Measurements from ENCODE around the gene C2CD3.

C2CD3 gene

GRCh38 chr11:74043450-74043849 is 127.4 kb downstream of the C2CD3 start:
- DNase-seq = no peak
- no peak overlapping the region for H3K4me3 ChIP-seq (ENCODE audit: low read depth, low read length)
- H2AK5ac ChIP-seq (ENCODE audit: low read length) = no peak overlapping the region
- no peak overlapping the region for H3K4ac ChIP-seq (ENCODE audit: low read depth, low read length)
- H4K91ac ChIP-seq (ENCODE audit: low read depth, low read length) = no peak overlapping the region
- H3K36me3 ChIP-seq (ENCODE audit: control insufficient read depth in 1 of 2, insufficient read depth in 2 of 2, low read length in 2 of 2) = peaks cover 7% of the 10 kb centered on the region in 2 experiments
- no peak overlapping the region for H3K9ac ChIP-seq (ENCODE audit: low read length)
- no CpG with 5 or more reads among the region's 1 CpG for WGBS (ENCODE audit: extremely low coverage, insufficient coverage, insufficient read length)
- no peaks in the 10 kb centered on the region for H3K9me3 ChIP-seq (ENCODE audit: insufficient read depth, low read depth, low read length)
- no peak overlapping the region for H3K18ac ChIP-seq (ENCODE audit: low read length)
- H4K12ac ChIP-seq (ENCODE audit: low read depth, low read length) = no peak overlapping the region
- no peaks in the 10 kb centered on the region for H3K4me1 ChIP-seq (ENCODE audit: control insufficient read depth in 1 of 2, insufficient read depth in 2 of 2, low read length in 2 of 2)
- H2BK5ac ChIP-seq (ENCODE audit: low read depth, low read length, poor library complexity) = no peak overlapping the region
- no peak overlapping the region for H3K14ac ChIP-seq (ENCODE audit: low read length)
- no peak overlapping the region for H2BK12ac ChIP-seq (ENCODE audit: low read length)
- H3K4me2 ChIP-seq (ENCODE audit: low read length) = no peak overlapping the region
- no peak overlapping the region for H3K27ac ChIP-seq (ENCODE audit: low read depth, low read length)
- no peak overlapping the region for H2BK120ac ChIP-seq (ENCODE audit: insufficient read depth, low read length, poor library complexity)
- H3K23ac ChIP-seq (ENCODE audit: low read length) = no peak overlapping the region
- no peak overlapping the region for H4K8ac ChIP-seq (ENCODE audit: low read depth, low read length)
- H3K27me3 ChIP-seq (ENCODE audit: insufficient read depth, low read length) = no peaks in the 10 kb centered on the region
- no peaks in the 10 kb centered on the region for H3K79me1 ChIP-seq (ENCODE audit: low read length)
- no peaks in the 10 kb centered on the region for H3K79me2 ChIP-seq (ENCODE audit: control insufficient read depth, insufficient read depth, low read length, poor library complexity)
- H2AFZ ChIP-seq (ENCODE audit: insufficient read depth, low read length, poor library complexity) = no peak overlapping the region

DNA sequence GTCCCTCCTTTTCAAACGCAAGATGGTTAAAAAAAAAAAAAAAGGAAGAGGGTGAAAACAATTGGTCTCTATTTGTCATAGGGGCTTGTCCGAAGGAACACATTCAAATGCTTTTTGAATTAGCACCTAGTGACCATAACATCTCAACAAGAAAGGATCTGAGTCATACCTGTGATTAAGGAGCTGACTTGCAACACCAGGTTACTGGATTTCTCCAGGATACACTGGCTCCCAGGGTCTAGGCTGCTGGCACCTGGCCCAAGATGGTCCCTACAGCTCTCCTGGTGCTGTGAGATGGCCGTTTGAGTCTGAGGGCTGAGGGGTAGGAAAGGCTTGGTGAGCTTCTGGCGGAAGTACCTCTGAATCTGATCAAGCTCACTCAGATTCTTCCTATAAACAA is 133.5 kb downstream of the C2CD3 start:
- H2AK5ac ChIP-seq (ENCODE audit: low read length) = no peak overlapping the region
- H3K27me3 ChIP-seq (ENCODE audit: insufficient read depth, low read length) = no peaks in the 10 kb centered on the region
- no peaks in the 10 kb centered on the region for H3K79me2 ChIP-seq (ENCODE audit: control insufficient read depth, insufficient read depth, low read length, poor library complexity)
- peaks cover 17 to 24% of the 10 kb centered on the region in 2 experiments for H3K36me3 ChIP-seq (ENCODE audit: control insufficient read depth in 1 of 2, insufficient read depth in 2 of 2, low read length in 2 of 2)
- H3K23ac ChIP-seq (ENCODE audit: low read length) = no peak overlapping the region
- no peaks in the 10 kb centered on the region for H3K9me3 ChIP-seq (ENCODE audit: insufficient read depth, low read depth, low read length)
- H3K9ac ChIP-seq (ENCODE audit: low read length) = no peak overlapping the region
- H3K4me1 ChIP-seq (ENCODE audit: control insufficient read depth in 1 of 2, insufficient read depth in 2 of 2, low read length in 2 of 2) = no peaks in the 10 kb centered on the region
- peak in 1 of 2 donors; percentile 61 for DNase-seq
- H4K12ac ChIP-seq (ENCODE audit: low read depth, low read length) = no peak overlapping the region
- no peak overlapping the region for H3K4me2 ChIP-seq (ENCODE audit: low read length)
- H3K27ac ChIP-seq (ENCODE audit: low read depth, low read length) = no peak overlapping the region
- H2AFZ ChIP-seq (ENCODE audit: insufficient read depth, low read length, poor library complexity) = no peak overlapping the region
- no peak overlapping the region for H4K91ac ChIP-seq (ENCODE audit: low read depth, low read length)
- H2BK12ac ChIP-seq (ENCODE audit: low read length) = no peak overlapping the region
- H3K79me1 ChIP-seq (ENCODE audit: low read length) = no peaks in the 10 kb centered on the region
- no peak overlapping the region for H3K14ac ChIP-seq (ENCODE audit: low read length)
- no peak overlapping the region for H2BK5ac ChIP-seq (ENCODE audit: low read depth, low read length, poor library complexity)
- no peak overlapping the region for H2BK120ac ChIP-seq (ENCODE audit: insufficient read depth, low read length, poor library complexity)
- no CpG with 5 or more reads among the region's 4 CpGs for WGBS (ENCODE audit: extremely low coverage, insufficient coverage, insufficient read length)
- H3K4me3 ChIP-seq (ENCODE audit: low read depth, low read length) = no peak overlapping the region
- H4K8ac ChIP-seq (ENCODE audit: low read depth, low read length) = no peak overlapping the region
- H3K18ac ChIP-seq (ENCODE audit: low read length) = no peak overlapping the region
- no peak overlapping the region for H3K4ac ChIP-seq (ENCODE audit: low read depth, low read length)

DNA sequence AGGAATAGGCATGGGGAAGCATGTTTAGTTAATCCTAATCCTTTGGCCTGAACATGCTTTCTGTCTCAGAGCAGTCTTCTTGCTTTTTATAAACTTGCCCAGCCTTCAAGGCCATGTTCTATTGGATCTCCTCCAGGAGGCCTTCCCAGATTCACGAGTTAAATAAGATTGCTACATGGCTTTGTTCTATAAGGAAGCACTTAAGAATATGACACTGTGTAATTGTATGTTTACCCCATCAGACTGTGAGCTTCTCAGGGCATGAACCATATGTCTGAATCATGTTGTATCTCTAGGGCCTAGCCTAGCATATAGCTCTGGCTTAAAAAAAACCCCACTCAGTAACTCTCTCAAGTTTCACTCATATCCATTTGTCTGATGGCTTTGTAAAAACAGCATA is 135.5 kb downstream of the C2CD3 start:
- H2BK120ac ChIP-seq (ENCODE audit: insufficient read depth, low read length, poor library complexity) = no peak overlapping the region
- H3K9me3 ChIP-seq (ENCODE audit: insufficient read depth, low read depth, low read length) = no peaks in the 10 kb centered on the region
- no peak overlapping the region for H3K27ac ChIP-seq (ENCODE audit: low read depth, low read length)
- H4K8ac ChIP-seq (ENCODE audit: low read depth, low read length) = no peak overlapping the region
- no peak overlapping the region for H4K12ac ChIP-seq (ENCODE audit: low read depth, low read length)
- no peak overlapping the region for H2AFZ ChIP-seq (ENCODE audit: insufficient read depth, low read length, poor library complexity)
- H3K4me3 ChIP-seq (ENCODE audit: low read depth, low read length) = no peak overlapping the region
- no peak overlapping the region for H4K91ac ChIP-seq (ENCODE audit: low read depth, low read length)
- H3K18ac ChIP-seq (ENCODE audit: low read length) = no peak overlapping the region
- H3K4me1 ChIP-seq (ENCODE audit: control insufficient read depth in 1 of 2, insufficient read depth in 2 of 2, low read length in 2 of 2) = no peaks in the 10 kb centered on the region
- H3K9ac ChIP-seq (ENCODE audit: low read length) = no peak overlapping the region
- H3K79me2 ChIP-seq (ENCODE audit: control insufficient read depth, insufficient read depth, low read length, poor library complexity) = no peaks in the 10 kb centered on the region
- H3K79me1 ChIP-seq (ENCODE audit: low read length) = no peaks in the 10 kb centered on the region
- peaks cover 19 to 21% of the 10 kb centered on the region in 2 experiments for H3K36me3 ChIP-seq (ENCODE audit: control insufficient read depth in 1 of 2, insufficient read depth in 2 of 2, low read length in 2 of 2)
- no peak for DNase-seq
- H3K14ac ChIP-seq (ENCODE audit: low read length) = no peak overlapping the region
- no peak overlapping the region for H3K23ac ChIP-seq (ENCODE audit: low read length)
- H2BK12ac ChIP-seq (ENCODE audit: low read length) = no peak overlapping the region
- WGBS (ENCODE audit: extremely low coverage, insufficient coverage, insufficient read length) = no CpG with 5 or more reads among the region's 1 CpG
- no peak overlapping the region for H2AK5ac ChIP-seq (ENCODE audit: low read length)
- H2BK5ac ChIP-seq (ENCODE audit: low read depth, low read length, poor library complexity) = no peak overlapping the region
- H3K27me3 ChIP-seq (ENCODE audit: insufficient read depth, low read length) = no peaks in the 10 kb centered on the region
- H3K4me2 ChIP-seq (ENCODE audit: low read length) = no peak overlapping the region
- H3K4ac ChIP-seq (ENCODE audit: low read depth, low read length) = no peak overlapping the region

- Histone ChIP-seq H3K9ac (ENCODE audit: low read length) (no peak overlapping the region), H2BK12ac (ENCODE audit: low read length) (no peak overlapping the region), H3K4me3 (ENCODE audit: low read depth, low read length) (no peak overlapping the region), H3K23ac (ENCODE audit: low read length) (no peak overlapping the region), H3K4me1 (ENCODE audit: control insufficient read depth in 1 of 2, insufficient read depth in 2 of 2, low read length in 2 of 2) (no peaks in the 10 kb centered on the region), H3K9me3 (ENCODE audit: insufficient read depth, low read depth, low read length) (no peaks in the 10 kb centered on the region), H3K27ac (ENCODE audit: low read depth, low read length) (no peak overlapping the region), H4K91ac (ENCODE audit: low read depth, low read length) (no peak overlapping the region), H2AFZ (ENCODE audit: insufficient read depth, low read length, poor library complexity) (no peak overlapping the region), H3K79me2 (ENCODE audit: control insufficient read depth, insufficient read depth, low read length, poor library complexity) (no peaks in the 10 kb centered on the region), H3K36me3 (ENCODE audit: control insufficient read depth in 1 of 2, insufficient read depth in 2 of 2, low read length in 2 of 2) (peaks cover 18 to 24% of the 10 kb centered on the region in 2 experiments), H2BK120ac (ENCODE audit: insufficient read depth, low read length, poor library complexity) (no peak overlapping the region), H3K4me2 (ENCODE audit: low read length) (no peak overlapping the region), H3K14ac (ENCODE audit: low read length) (no peak overlapping the region), H4K8ac (ENCODE audit: low read depth, low read length) (no peak overlapping the region), H3K18ac (ENCODE audit: low read length) (no peak overlapping the region), H3K4ac (ENCODE audit: low read depth, low read length) (no peak overlapping the region), H3K79me1 (ENCODE audit: low read length) (no peaks in the 10 kb centered on the region), H4K12ac (ENCODE audit: low read depth, low read length) (no peak overlapping the region), H3K27me3 (ENCODE audit: insufficient read depth, low read length) (no peaks in the 10 kb centered on the region), H2AK5ac (ENCODE audit: low read length) (no peak overlapping the region), H2BK5ac (ENCODE audit: low read depth, low read length, poor library complexity) (no peak overlapping the region)
- no CpG with 5 or more reads among the region's 3 CpGs for WGBS (ENCODE audit: extremely low coverage, insufficient coverage, insufficient read length)
- no peak for DNase-seq
Measured at GRCh38 chr11:74033046-74033445, 137.8 kb downstream of the C2CD3 start.

All from trophoblast cell (in vitro differentiated cells and primary cell).